ENCODE measurements around the gene FGF4.

DNA sequence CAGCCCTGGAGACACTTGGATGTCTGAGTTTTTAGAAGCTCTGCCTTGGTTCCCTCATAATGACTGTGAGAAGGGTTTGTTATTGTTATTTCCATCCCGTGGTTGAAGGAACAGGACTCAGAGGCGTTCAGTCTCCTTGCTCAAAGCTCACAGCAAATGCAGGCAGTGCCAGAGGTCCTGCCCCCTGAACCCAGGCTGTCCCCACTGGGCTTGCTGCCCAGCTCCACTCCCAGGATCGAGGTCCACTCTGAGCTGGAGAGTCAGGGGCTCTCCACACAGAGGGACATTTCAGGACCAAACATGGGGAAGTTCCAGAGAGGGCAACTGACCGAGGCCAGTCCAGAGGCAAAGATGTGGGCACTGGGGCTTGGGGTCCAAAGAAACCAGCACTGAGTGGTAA is 14.8 kb downstream of the FGF4 start:
- TF ChIP-seq, protein P1, sequence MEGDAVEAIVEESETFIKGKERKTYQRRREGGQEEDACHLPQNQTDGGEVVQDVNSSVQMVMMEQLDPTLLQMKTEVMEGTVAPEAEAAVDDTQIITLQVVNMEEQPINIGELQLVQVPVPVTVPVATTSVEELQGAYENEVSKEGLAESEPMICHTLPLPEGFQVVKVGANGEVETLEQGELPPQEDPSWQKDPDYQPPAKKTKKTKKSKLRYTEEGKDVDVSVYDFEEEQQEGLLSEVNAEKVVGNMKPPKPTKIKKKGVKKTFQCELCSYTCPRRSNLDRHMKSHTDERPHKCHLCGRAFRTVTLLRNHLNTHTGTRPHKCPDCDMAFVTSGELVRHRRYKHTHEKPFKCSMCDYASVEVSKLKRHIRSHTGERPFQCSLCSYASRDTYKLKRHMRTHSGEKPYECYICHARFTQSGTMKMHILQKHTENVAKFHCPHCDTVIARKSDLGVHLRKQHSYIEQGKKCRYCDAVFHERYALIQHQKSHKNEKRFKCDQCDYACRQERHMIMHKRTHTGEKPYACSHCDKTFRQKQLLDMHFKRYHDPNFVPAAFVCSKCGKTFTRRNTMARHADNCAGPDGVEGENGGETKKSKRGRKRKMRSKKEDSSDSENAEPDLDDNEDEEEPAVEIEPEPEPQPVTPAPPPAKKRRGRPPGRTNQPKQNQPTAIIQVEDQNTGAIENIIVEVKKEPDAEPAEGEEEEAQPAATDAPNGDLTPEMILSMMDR (IDR thresholded peaks at IDR 0.05), result no peak
- TF ChIP-seq POLR2AphosphoS5 (IDR thresholded peaks at IDR 0.05), result no peak
- no peak for TF ChIP-seq POLR2A (IDR thresholded peaks at IDR 0.05)
- TF ChIP-seq EP300 (IDR thresholded peaks at IDR 0.05; ENCODE audit: low read depth), result no peak

All from transverse colon (tissue), 4 donors.